Measurements from ENCODE around the gene TREX2.

DNA sequence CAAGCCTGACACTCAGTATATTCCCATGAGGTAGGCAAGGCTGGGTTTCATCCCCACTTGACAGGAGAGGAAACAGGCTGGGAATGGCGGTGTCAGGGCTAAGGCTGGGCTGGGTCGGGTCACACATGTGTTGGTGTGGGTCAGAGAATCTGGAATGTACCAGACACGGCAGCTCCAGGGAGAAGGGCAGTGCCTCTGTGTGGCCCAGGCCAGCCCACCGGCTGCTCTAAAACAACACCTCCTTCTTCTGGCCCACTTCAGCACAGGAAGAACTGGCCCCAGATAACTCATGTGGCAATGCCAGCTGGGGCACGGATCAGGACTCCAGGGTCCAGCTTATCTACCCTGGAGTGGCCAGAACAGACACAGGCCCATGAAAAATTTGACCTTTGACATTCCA is 18.3 kb upstream of the TREX2 start:
- TF ChIP-seq, protein P1, sequence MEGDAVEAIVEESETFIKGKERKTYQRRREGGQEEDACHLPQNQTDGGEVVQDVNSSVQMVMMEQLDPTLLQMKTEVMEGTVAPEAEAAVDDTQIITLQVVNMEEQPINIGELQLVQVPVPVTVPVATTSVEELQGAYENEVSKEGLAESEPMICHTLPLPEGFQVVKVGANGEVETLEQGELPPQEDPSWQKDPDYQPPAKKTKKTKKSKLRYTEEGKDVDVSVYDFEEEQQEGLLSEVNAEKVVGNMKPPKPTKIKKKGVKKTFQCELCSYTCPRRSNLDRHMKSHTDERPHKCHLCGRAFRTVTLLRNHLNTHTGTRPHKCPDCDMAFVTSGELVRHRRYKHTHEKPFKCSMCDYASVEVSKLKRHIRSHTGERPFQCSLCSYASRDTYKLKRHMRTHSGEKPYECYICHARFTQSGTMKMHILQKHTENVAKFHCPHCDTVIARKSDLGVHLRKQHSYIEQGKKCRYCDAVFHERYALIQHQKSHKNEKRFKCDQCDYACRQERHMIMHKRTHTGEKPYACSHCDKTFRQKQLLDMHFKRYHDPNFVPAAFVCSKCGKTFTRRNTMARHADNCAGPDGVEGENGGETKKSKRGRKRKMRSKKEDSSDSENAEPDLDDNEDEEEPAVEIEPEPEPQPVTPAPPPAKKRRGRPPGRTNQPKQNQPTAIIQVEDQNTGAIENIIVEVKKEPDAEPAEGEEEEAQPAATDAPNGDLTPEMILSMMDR (IDR thresholded peaks at IDR 0.05): no peak
- no peak for TF ChIP-seq EP300 (IDR thresholded peaks at IDR 0.05)
- TF ChIP-seq POLR2AphosphoS5 (IDR thresholded peaks at IDR 0.05): no peak
